Islet of Langerhans (tissue), 1 donor: ENCODE data around the gene PLSCR4.
A peak's percentile ranks its signal among the peaks of the same experiment; 100 is the strongest.
"Not testable (repeated sequence)": the region's sequence is repeated elsewhere in the genome, so short reads cannot be mapped to it uniquely, and the experiment has no call there.

Experiments used
- FAIRE-seq: peaks from one replicate; lab custom pipeline; 2011; peaks lifted over from hg19 to GRCh38; lab: Jason Lieb, UNC

The PLSCR4 gene

DNA sequence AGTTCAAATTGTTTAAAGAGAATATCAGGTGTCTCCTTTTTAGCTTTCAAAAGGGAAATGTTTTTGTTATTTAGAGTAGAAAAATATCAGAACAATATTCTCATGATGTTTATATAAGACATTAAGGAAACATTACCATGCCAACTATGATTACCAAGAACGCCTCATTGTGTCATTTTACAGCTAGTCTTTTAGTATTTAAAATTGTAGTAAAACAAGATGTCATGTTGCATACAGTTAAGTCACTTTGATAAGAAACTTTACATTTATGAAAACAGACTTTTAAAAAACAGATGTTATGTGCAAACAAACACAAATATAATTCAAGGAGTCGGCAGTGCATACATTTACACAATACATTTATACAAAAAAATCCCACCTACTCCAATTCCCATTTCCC, 4.4 kb downstream of the PLSCR4 start:
- peak; percentile 86 for FAIRE-seq

GRCh38 chr3:146243559-146243958, 7.3 kb downstream of the PLSCR4 start:
- no peak for FAIRE-seq

- FAIRE-seq, result no peak
Measured at GRCh38 chr3:146241523-146242240, 9.2 kb downstream of the PLSCR4 start.

- FAIRE-seq, result no peak
Measured at GRCh38 chr3:146233487-146233886, 17.4 kb downstream of the PLSCR4 start.

DNA sequence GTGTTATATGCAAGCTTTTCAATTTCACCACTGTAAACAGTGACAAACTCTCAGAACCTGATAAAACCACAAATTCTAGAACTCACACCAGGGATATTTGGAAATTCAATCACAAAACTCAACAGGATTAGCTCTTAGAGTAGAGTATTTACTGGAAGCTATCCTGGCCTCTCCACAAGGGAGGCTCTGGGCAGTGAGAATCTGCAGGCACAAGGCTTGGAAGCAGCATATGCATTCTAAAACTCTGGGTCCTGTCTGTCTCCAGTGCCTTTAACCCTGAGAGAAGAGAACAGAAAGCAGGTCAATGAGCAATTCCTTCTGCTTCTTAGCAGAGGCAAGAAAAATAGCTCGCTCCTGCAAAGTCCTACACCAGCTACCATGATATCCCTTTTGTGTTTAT, 23.4 kb downstream of the PLSCR4 start:
- FAIRE-seq, result no peak

DNA sequence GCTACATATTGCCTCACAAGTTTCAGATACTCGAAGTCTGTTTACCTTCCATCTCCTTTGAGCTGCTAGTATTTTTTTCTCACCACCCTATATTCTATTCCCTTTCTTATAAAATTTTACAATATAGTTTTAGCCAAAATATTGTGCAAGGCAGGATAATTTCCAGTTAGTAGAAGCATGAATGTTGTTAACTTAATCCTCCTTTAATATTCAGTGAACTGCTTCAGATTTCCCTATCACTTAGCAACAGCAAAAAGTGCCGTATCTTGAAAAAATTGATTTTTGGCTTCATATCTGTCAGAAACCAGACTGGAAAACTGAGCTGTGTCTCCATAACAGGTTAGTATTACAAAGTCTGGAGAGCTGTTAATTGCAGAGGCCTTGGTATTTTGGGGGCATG, 24.0 kb downstream of the PLSCR4 start:
- no peak for FAIRE-seq

- FAIRE-seq, result not testable (repeated sequence)
Measured at GRCh38 chr3:146225458-146225857, 25.4 kb downstream of the PLSCR4 start.

GRCh38 chr3:146223401-146224373, 27.2 kb downstream of the PLSCR4 start:
- FAIRE-seq, result no peak

- FAIRE-seq, result peak; percentile 69
Measured at GRCh38 chr3:146222204-146223046, 28.5 kb downstream of the PLSCR4 start.

GRCh38 chr3:146221276-146221675, 29.6 kb downstream of the PLSCR4 start:
- peak; percentile 65 for FAIRE-seq

- FAIRE-seq, result peak; percentile 100
Measured at GRCh38 chr3:146218880-146219866, 31.7 kb downstream of the PLSCR4 start.

DNA sequence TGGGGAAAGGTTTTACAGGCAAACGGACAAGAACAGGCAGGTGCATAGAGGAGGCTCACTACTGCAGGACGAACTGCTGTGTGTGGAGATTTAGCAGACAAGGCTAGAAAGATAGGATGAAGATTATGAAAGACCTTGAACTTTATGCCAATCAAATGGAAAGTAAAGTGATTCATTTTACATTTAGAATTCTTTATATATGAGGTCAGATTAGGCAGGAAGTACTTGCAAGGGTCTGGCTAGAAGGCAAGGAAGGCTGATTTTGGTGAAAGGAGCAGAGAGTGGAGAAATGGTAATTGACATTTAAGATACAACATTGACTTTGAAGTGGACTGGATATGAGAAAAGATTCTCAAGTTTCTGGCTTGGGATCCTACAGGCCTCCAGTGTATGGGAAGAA, 33.6 kb downstream of the PLSCR4 start:
- no peak for FAIRE-seq

- FAIRE-seq, result no peak
Measured at GRCh38 chr3:146214493-146214892, 36.4 kb downstream of the PLSCR4 start.

- FAIRE-seq, result no peak
Measured at GRCh38 chr3:146209371-146209770, 41.5 kb downstream of the PLSCR4 start.

- FAIRE-seq, result no peak
Measured at GRCh38 chr3:146203776-146204175, 47.1 kb downstream of the PLSCR4 start.

- no peak for FAIRE-seq
Measured at GRCh38 chr3:146200461-146201220, 50.3 kb downstream of the PLSCR4 start.

DNA sequence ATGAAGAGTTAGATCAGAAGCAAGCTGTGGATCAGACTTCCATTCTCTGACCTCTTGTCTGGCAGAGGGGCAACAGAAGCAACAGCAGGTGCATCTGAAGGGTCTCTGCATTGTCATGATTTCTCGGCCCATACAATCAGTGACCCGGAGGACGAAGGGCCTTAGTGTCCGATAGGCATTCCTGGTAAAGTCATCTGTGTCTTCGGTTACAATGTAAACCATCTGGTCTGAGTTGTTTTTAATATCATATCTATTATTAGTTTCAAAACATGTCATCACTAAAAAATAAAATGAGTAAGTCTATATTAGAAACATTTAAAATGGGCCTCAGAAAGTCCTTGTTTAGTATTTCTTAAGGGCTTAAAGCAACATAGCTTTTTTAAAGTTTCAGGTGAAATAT, 51.1 kb downstream of the PLSCR4 start:
- FAIRE-seq, result no peak

DNA sequence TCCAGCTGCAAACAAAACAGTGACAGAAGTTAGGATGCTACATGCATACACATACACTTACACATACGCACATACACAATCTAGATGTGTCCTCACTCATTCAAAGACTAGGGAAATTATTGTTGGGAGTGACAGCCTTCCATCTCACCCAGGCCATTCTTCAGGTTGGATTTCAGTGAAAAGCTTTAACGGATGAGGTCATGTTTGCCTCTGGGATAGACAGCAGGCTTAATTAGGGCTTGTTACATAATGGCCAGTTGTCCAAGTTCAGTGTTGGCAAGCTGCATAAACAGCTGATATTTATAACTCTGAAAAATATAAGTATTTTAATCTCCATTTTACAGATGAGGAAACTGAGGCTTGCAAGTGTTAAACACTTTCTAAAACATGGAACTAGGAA, 54.1 kb downstream of the PLSCR4 start:
- FAIRE-seq, result no peak

DNA sequence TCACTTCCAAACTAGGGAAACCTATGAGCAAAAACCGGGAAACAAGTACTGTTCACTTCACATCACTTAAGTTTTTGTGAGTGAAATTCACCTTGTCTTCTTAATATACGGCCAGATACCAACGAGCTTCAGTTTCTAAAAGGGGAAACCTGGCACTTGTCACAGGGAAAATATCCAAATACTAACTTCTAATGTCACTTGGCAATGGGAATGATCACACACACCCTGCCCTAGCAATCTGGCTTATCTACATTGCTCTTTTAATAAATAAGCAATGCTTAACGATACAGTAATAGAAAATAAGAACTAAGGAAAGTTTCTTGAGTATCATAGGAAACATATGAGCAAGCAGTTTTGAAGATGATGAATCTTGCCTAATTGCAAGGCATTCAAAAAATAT, 55.3 kb downstream of the PLSCR4 start:
- no peak for FAIRE-seq

- FAIRE-seq, result no peak
Measured at GRCh38 chr3:146195030-146195429, 55.9 kb downstream of the PLSCR4 start.
